Upper lobe of right lung (tissue), 1 donor: ENCODE data around the gene S1PR5. TPM values are rescaled to one million over a fixed set of nuclear protein-coding genes. Genes with fewer than 3 reads are reported as not detected.

Experiments used
- ATAC-seq: fragments of 200-7000 bp; cut with Tn5 transposase; one replicate; pipeline ENCODE4 v1.9.1; 2020; ENCODE audit warnings: mild to moderate bottlenecking, moderate library complexity
- DNase-seq: peaks from one replicate; pipeline ENCODE4 v3.0.0-alpha.2; 2020
- H3K27ac ChIP-seq: fragments of 200-600 bp; one replicate; pipeline ENCODE4 v1.8.0; 2022
- H3K27me3 ChIP-seq: fragments of 200-600 bp; one replicate; pipeline ENCODE4 v1.8.0; 2022; ENCODE audit warnings: mild to moderate bottlenecking
- H3K36me3 ChIP-seq: fragments of 200-600 bp; one replicate; pipeline ENCODE4 v1.8.0; 2022
- H3K4me1 ChIP-seq: fragments of 200-600 bp; one replicate; pipeline ENCODE4 v1.8.0; 2022
- H3K4me3 ChIP-seq: fragments of 200-600 bp; one replicate; pipeline ENCODE4 v1.8.0; 2022; ENCODE audit warnings: mild to moderate bottlenecking
- H3K9me3 ChIP-seq: fragments of 200-600 bp; one replicate; pipeline ENCODE4 v1.8.0; 2022
- intact Hi-C: fragments of 100-400 bp; cut with DNase I; formaldehyde crosslinking; loops from one replicate; pipeline ENCODE4 v1.11.0; 2022
- total RNA-seq: library from RNA; stranded (reverse); fragmentation: NEBNext Ultra II Directional; extraction: Animal tissue kit (Norgen Biotek cat#: 25700); gene quantifications from one replicate; pipeline ENCODE4 v1.2.1, GENCODE V29; 2021
- TF ChIP-seq, protein P1 (sequence below): fragments of 200-600 bp; IDR thresholded peaks from one replicate; pipeline ENCODE4 v1.8.0; 2022; ENCODE audit warnings: antibody characterized with exemption
- donor health status: DM: no; HTN: yes; CAD: no; lungs with severe emphysema.

S1PR5 gene
- total RNA-seq, 1 donor from 2014 or later, result 2.1 TPM

DNA sequence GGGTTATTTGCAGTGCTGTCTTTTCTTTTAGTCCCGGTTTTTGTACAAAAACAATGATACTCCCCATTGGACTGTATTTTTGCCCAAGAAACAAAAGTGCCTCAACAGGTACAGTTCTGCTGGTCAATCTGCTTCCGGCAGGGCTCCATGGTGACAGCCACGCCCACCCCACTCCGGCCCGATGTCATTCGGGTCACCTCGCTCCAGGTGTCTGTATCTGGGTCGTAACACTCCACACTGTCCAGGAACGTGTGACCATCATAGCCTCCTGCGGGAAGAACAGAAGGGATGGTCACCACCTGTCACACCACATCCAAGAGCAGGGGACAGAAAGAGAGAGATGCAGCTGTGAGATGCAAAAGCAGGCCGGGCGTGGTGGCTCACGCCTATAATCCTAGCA, 30.7 kb downstream of the S1PR5 start:
- H3K4me1 ChIP-seq, result no peaks in the 10 kb centered on the region
- ATAC-seq, result no peak
- intact Hi-C loops, result no loop called here

GRCh38 chr19:10478903-10479384, 38.3 kb downstream of the S1PR5 start:
- ATAC-seq (peak; percentile 96), DNase-seq (peak; percentile 91)
- Histone ChIP-seq H3K9me3 (no peaks in the 10 kb centered on the region), H3K4me1 (peaks cover 5% of the 10 kb centered on the region), H3K27ac (no peak overlapping the region), H3K36me3 (no peaks in the 10 kb centered on the region), H3K27me3 (no peaks in the 10 kb centered on the region), H3K4me3 (peak overlapping the region; percentile 45)
- TF ChIP-seq, protein P1, sequence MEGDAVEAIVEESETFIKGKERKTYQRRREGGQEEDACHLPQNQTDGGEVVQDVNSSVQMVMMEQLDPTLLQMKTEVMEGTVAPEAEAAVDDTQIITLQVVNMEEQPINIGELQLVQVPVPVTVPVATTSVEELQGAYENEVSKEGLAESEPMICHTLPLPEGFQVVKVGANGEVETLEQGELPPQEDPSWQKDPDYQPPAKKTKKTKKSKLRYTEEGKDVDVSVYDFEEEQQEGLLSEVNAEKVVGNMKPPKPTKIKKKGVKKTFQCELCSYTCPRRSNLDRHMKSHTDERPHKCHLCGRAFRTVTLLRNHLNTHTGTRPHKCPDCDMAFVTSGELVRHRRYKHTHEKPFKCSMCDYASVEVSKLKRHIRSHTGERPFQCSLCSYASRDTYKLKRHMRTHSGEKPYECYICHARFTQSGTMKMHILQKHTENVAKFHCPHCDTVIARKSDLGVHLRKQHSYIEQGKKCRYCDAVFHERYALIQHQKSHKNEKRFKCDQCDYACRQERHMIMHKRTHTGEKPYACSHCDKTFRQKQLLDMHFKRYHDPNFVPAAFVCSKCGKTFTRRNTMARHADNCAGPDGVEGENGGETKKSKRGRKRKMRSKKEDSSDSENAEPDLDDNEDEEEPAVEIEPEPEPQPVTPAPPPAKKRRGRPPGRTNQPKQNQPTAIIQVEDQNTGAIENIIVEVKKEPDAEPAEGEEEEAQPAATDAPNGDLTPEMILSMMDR, result peak; percentile 82
- intact Hi-C loops, result no loop called here

More for the DNA sequence above, 30.7 kb downstream of the S1PR5 start:
- DNase-seq, result no peak
- Histone ChIP-seq H3K27ac (no peak overlapping the region), H3K9me3 (no peaks in the 10 kb centered on the region), H3K27me3 (no peaks in the 10 kb centered on the region), H3K4me3 (no peak overlapping the region), H3K36me3 (peaks cover 73% of the 10 kb centered on the region)
- TF ChIP-seq, protein P1, result no peak

GRCh38 chr19:10478476-10478875, 38.8 kb downstream of the S1PR5 start:
- Histone ChIP-seq H3K27ac (no peak overlapping the region), H3K36me3 (no peaks in the 10 kb centered on the region), H3K27me3 (no peaks in the 10 kb centered on the region), H3K4me1 (peaks cover 5% of the 10 kb centered on the region), H3K4me3 (peak overlapping the region; percentile 45), H3K9me3 (no peaks in the 10 kb centered on the region)
- TF ChIP-seq, protein P1, result no peak
- DNase-seq, result no peak
- ATAC-seq, result no peak
- intact Hi-C loops, result no loop called here

- ATAC-seq, result no peak
These were observed 42.2 kb downstream of the S1PR5 start for GRCh38 chr19:10474962-10475451.

GRCh38 chr19:10473192-10473591, 44.1 kb downstream of the S1PR5 start:
- H3K27me3 ChIP-seq, result no peaks in the 10 kb centered on the region
- ATAC-seq, result no peak

More at GRCh38 chr19:10474962-10475451, 42.2 kb downstream of the S1PR5 start:
- no peaks in the 10 kb centered on the region for H3K36me3 ChIP-seq
- TF ChIP-seq, protein P1, result no peak
- peaks cover 5% of the 10 kb centered on the region for H3K4me1 ChIP-seq
- H3K27ac ChIP-seq, result no peak overlapping the region
- no peak overlapping the region for H3K4me3 ChIP-seq
- no peaks in the 10 kb centered on the region for H3K9me3 ChIP-seq
- intact Hi-C loops, result no loop called here
- DNase-seq, result no peak
- H3K27me3 ChIP-seq, result no peaks in the 10 kb centered on the region

More at GRCh38 chr19:10473192-10473591, 44.1 kb downstream of the S1PR5 start:
- no peak for DNase-seq
- no peaks in the 10 kb centered on the region for H3K4me1 ChIP-seq
- no peak overlapping the region for H3K4me3 ChIP-seq
- TF ChIP-seq, protein P1, result no peak
- no peaks in the 10 kb centered on the region for H3K9me3 ChIP-seq
- intact Hi-C loops, result no loop called here
- H3K27ac ChIP-seq, result no peak overlapping the region
- H3K36me3 ChIP-seq, result no peaks in the 10 kb centered on the region
